Neuronal stem cell (in vitro differentiated cells): ENCODE results near the gene ZBTB9.

ENCODE experiments used
- DNase-seq: peaks from one replicate; pipeline ENCODE4 v3.0.0-alpha.2; 2013; ENCODE audit warnings: low spot score
- H2AFZ ChIP-seq: one replicate; pipeline ENCODE4 v1.6.1; 2013; ENCODE audit warnings: mild to moderate bottlenecking, low read length, inconsistent platforms
- H2AK5ac ChIP-seq: 2 replicates; pipeline ENCODE4 v1.6.1; 2013; ENCODE audit warnings: low read depth, mild to moderate bottlenecking, inconsistent platforms, low read length, moderate library complexity, mixed read lengths
- H2BK120ac ChIP-seq: 2 replicates; pipeline ENCODE4 v1.6.1; 2013; ENCODE audit warnings: low read depth, mild to moderate bottlenecking, inconsistent platforms, low read length, moderate library complexity, mixed read lengths
- H2BK12ac ChIP-seq: one replicate; pipeline ENCODE4 v1.6.1; 2013; ENCODE audit warnings: low read length, inconsistent platforms
- H2BK15ac ChIP-seq: 2 replicates; pipeline ENCODE4 v1.6.1; 2013; ENCODE audit warnings: mild to moderate bottlenecking, low read length, inconsistent platforms, mixed read lengths
- H2BK5ac ChIP-seq: one replicate; pipeline ENCODE4 v1.6.1; 2013; ENCODE audit warnings: inconsistent platforms, mild to moderate bottlenecking, low read length, moderate library complexity
- H3K14ac ChIP-seq: one replicate; pipeline ENCODE4 v1.6.1; 2013; ENCODE audit warnings: low read length, inconsistent platforms
- H3K18ac ChIP-seq: 2 replicates; pipeline ENCODE4 v1.6.1; 2013; ENCODE audit warnings: low read length, inconsistent platforms
- H3K23ac ChIP-seq: 2 replicates; pipeline ENCODE4 v1.6.1; 2013; ENCODE audit warnings: low read depth, mild to moderate bottlenecking, mixed read lengths, low read length, inconsistent platforms; ENCODE audit not compliant: poor library complexity
- H3K27ac ChIP-seq: replicated peaks from 3 replicates; pipeline ENCODE4 v1.5.1; 2013; ENCODE audit warnings: low read length, inconsistent platforms
- H3K27me3 ChIP-seq, 3 experiments: 2 replicates each; pipeline ENCODE4 v1.6.1; 2013; ENCODE audit warnings: low read length in 3 of 3, mild to moderate bottlenecking in 2 of 3, inconsistent platforms in 1 of 3, low read depth in 1 of 3, mixed read lengths in 1 of 3, moderate library complexity in 1 of 3; ENCODE audit not compliant: control insufficient read depth in 3 of 3, insufficient read depth in 3 of 3
- H3K36me3 ChIP-seq, 2 donors: replicated peaks in 1 of 2; 2 replicates each; pipeline ENCODE4 v1.6.1; 2013; ENCODE audit warnings: low read length in 2 of 2; ENCODE audit not compliant: control insufficient read depth in 2 of 2, insufficient read depth in 2 of 2
- H3K4ac ChIP-seq: 2 replicates; pipeline ENCODE4 v1.6.1; 2013; ENCODE audit warnings: inconsistent platforms, mild to moderate bottlenecking, low read length, moderate library complexity
- H3K4me1 ChIP-seq, 2 donors: 1 replicate in 1 of 2; 2 replicates in 1 of 2; pipeline ENCODE4 v1.6.1; 2013; ENCODE audit warnings: low read length in 2 of 2, low read depth in 1 of 2; ENCODE audit not compliant: control insufficient read depth in 2 of 2, insufficient read depth in 1 of 2
- H3K4me2 ChIP-seq: one replicate; pipeline ENCODE4 v1.6.1; 2013; ENCODE audit warnings: mild to moderate bottlenecking, low read length, inconsistent platforms; ENCODE audit not compliant: insufficient read depth, poor library complexity, severe bottlenecking
- H3K4me3 ChIP-seq, 2 donors: 2 replicates each; pipeline ENCODE4 v1.5.1; 2013; ENCODE audit warnings: low read length in 2 of 2, mild to moderate bottlenecking in 2 of 2, inconsistent platforms in 1 of 2, moderate library complexity in 1 of 2
- H3K79me1 ChIP-seq: one replicate; pipeline ENCODE4 v1.6.1; 2013; ENCODE audit warnings: low read depth, mild to moderate bottlenecking, inconsistent platforms, low read length, moderate library complexity
- H3K9ac ChIP-seq: one replicate; pipeline ENCODE4 v1.6.1; 2013; ENCODE audit warnings: mild to moderate bottlenecking, low read depth, low read length, inconsistent platforms; ENCODE audit not compliant: poor library complexity
- H3K9me3 ChIP-seq, 2 donors: replicated peaks in 1 of 2; 2 replicates each; pipeline versions ENCODE3 to v1.6.1; 2013; ENCODE audit warnings: low read length in 2 of 2, mild to moderate bottlenecking in 2 of 2, inconsistent platforms in 1 of 2, low read depth in 1 of 2, mixed read lengths in 1 of 2, moderate library complexity in 1 of 2; ENCODE audit not compliant: control insufficient read depth in 2 of 2, insufficient read depth in 1 of 2
- H4K8ac ChIP-seq: one replicate; pipeline ENCODE4 v1.6.1; 2013; ENCODE audit warnings: low read depth, mild to moderate bottlenecking, inconsistent platforms, low read length, moderate library complexity
- H4K91ac ChIP-seq: one replicate; pipeline ENCODE4 v1.6.1; 2013; ENCODE audit warnings: low read length, low read depth, mild to moderate bottlenecking, inconsistent platforms; ENCODE audit not compliant: poor library complexity
- WGBS, 2 donors: extraction: QIAGEN DNeasy Blood & Tissue Kit; methylation state at CpG; one replicate each; pipeline ENCODE4 v1.1.7; 2013; ENCODE audit warnings: missing lambda C conversion rate in 2 of 2, mixed read lengths in 1 of 2; ENCODE audit not compliant: insufficient read length in 2 of 2, insufficient replicate concordance in 1 of 2; ENCODE audit errors: extremely low coverage in 2 of 2; 5-methylcytosine and 5-hydroxymethylcytosine counted together

Gene ZBTB9

GRCh38 chr6:33438978-33439594 is 15.3 kb upstream of the ZBTB9 start:
- peaks cover 77 to 96% of the 10 kb centered on the region in 2 donors for H3K36me3 ChIP-seq
- no peak overlapping the region for H3K9ac ChIP-seq
- H2BK15ac ChIP-seq = no peak overlapping the region
- H2BK120ac ChIP-seq = no peak overlapping the region
- no peak overlapping the region for H2BK12ac ChIP-seq
- H3K4me3 ChIP-seq = no peak overlapping the region
- H3K27me3 ChIP-seq = no peaks in the 10 kb centered on the region
- H3K27ac ChIP-seq = no peak overlapping the region
- H3K4me1 ChIP-seq = peaks cover 0 to 1% of the 10 kb centered on the region in 2 donors
- H4K91ac ChIP-seq = no peak overlapping the region
- H3K9me3 ChIP-seq = peaks cover 0 to 3% of the 10 kb centered on the region in 2 donors
- no peak overlapping the region for H3K4ac ChIP-seq
- H2AK5ac ChIP-seq = no peak overlapping the region
- no peak overlapping the region for H3K18ac ChIP-seq
- H3K23ac ChIP-seq = no peak overlapping the region
- peaks cover 12% of the 10 kb centered on the region for H3K79me1 ChIP-seq
- no peak overlapping the region for H2BK5ac ChIP-seq
- H3K14ac ChIP-seq = no peak overlapping the region
- no peak for DNase-seq
- no CpG with 5 or more reads among the region's 3 CpGs for WGBS, 2 donors
- H2AFZ ChIP-seq = no peak overlapping the region
- no peak overlapping the region for H4K8ac ChIP-seq
- no peak overlapping the region for H3K4me2 ChIP-seq

- H3K27me3 ChIP-seq = no peaks in the 10 kb centered on the region
- no peak overlapping the region for H3K23ac ChIP-seq
- H4K91ac ChIP-seq = no peak overlapping the region
- H3K9ac ChIP-seq = no peak overlapping the region
- no peak overlapping the region for H2BK12ac ChIP-seq
- no peak for DNase-seq
- H2AK5ac ChIP-seq = no peak overlapping the region
- no peak overlapping the region for H3K4me3 ChIP-seq
- H3K14ac ChIP-seq = no peak overlapping the region
- no peak overlapping the region for H2BK120ac ChIP-seq
- H2BK15ac ChIP-seq = no peak overlapping the region
- no peak overlapping the region for H2BK5ac ChIP-seq
- H3K4ac ChIP-seq = no peak overlapping the region
- H4K8ac ChIP-seq = no peak overlapping the region
- H3K4me1 ChIP-seq = no peaks in the 10 kb centered on the region
- H3K27ac ChIP-seq = no peak overlapping the region
- peaks cover 0 to 3% of the 10 kb centered on the region in 2 donors for H3K9me3 ChIP-seq
- no peak overlapping the region for H2AFZ ChIP-seq
- peaks cover 11% of the 10 kb centered on the region for H3K79me1 ChIP-seq
- no CpG with 5 or more reads among the region's 9 CpGs for WGBS, 2 donors
- no peak overlapping the region for H3K4me2 ChIP-seq
- H3K18ac ChIP-seq = no peak overlapping the region
- H3K36me3 ChIP-seq = peaks cover 86 to 96% of the 10 kb centered on the region in 2 donors
Observed at GRCh38 chr6:33439956-33440648, 14.3 kb upstream of the ZBTB9 start.

- H3K36me3 ChIP-seq = peaks cover 81 to 96% of the 10 kb centered on the region in 2 donors
- H3K27me3 ChIP-seq = no peaks in the 10 kb centered on the region
- H2BK120ac ChIP-seq = no peak overlapping the region
- no CpG with 5 or more reads among the region's 19 CpGs for WGBS, 2 donors
- no peak overlapping the region for H2BK5ac ChIP-seq
- H2BK15ac ChIP-seq = no peak overlapping the region
- no peak overlapping the region for H2BK12ac ChIP-seq
- no peak for DNase-seq
- H3K9ac ChIP-seq = peak overlapping the region; percentile 2
- H3K27ac ChIP-seq = no peak overlapping the region
- no peak overlapping the region for H3K14ac ChIP-seq
- H3K4me2 ChIP-seq = no peak overlapping the region
- H3K79me1 ChIP-seq = peaks cover 7% of the 10 kb centered on the region
- no peak overlapping the region for H4K91ac ChIP-seq
- H3K4ac ChIP-seq = no peak overlapping the region
- H2AK5ac ChIP-seq = no peak overlapping the region
- no peak overlapping the region for H3K18ac ChIP-seq
- no peaks in the 10 kb centered on the region for H3K4me1 ChIP-seq
- peaks cover 0 to 3% of the 10 kb centered on the region in 2 donors for H3K9me3 ChIP-seq
- no peak overlapping the region for H2AFZ ChIP-seq
- no peak overlapping the region for H3K23ac ChIP-seq
- no peak overlapping the region for H4K8ac ChIP-seq
- no peak overlapping the region for H3K4me3 ChIP-seq
Observed at GRCh38 chr6:33440649-33441309, 13.6 kb upstream of the ZBTB9 start.

- Histone ChIP-seq H2BK15ac (no peak overlapping the region), H3K4me3 (no peak overlapping the region), H3K23ac (no peak overlapping the region), H2AK5ac (no peak overlapping the region), H3K4ac (no peak overlapping the region), H3K27ac (no peak overlapping the region), H2AFZ (no peak overlapping the region), H3K9ac (no peak overlapping the region), H2BK120ac (no peak overlapping the region), H2BK12ac (no peak overlapping the region), H3K9me3 (peaks cover 0 to 3% of the 10 kb centered on the region in 2 donors), H3K4me1 (no peaks in the 10 kb centered on the region), H3K27me3 (no peaks in the 10 kb centered on the region), H2BK5ac (no peak overlapping the region), H4K8ac (no peak overlapping the region), H3K18ac (no peak overlapping the region), H3K36me3 (peaks cover 83 to 96% of the 10 kb centered on the region in 2 donors), H3K4me2 (no peak overlapping the region), H3K79me1 (peaks cover 7% of the 10 kb centered on the region), H4K91ac (no peak overlapping the region), H3K14ac (no peak overlapping the region)
- no CpG with 5 or more reads among the region's 9 CpGs for WGBS, 2 donors
- DNase-seq = no peak
Observed at GRCh38 chr6:33441457-33441856, 12.9 kb upstream of the ZBTB9 start.
